OCI-LY1 (cell line): ENCODE data around the gene USH2A.
A peak's percentile ranks its signal among the peaks of the same experiment; 100 is the strongest.

ENCODE experiments used
- H2AFZ ChIP-seq: fragments of 200-600 bp; sonication (generic), shearing (Covaris generic); 2 replicates; pipeline ENCODE4 v1.6.0; 2014; ENCODE audit warnings: antibody characterized with exemption, mild to moderate bottlenecking, low read length
- H3F3A ChIP-seq: fragments of 200-600 bp; sonication (generic), shearing (Covaris generic); 2 replicates; pipeline ENCODE4 v1.6.0; 2014; ENCODE audit warnings: mild to moderate bottlenecking, antibody characterized with exemption, low read length, moderate library complexity; ENCODE audit not compliant: insufficient read depth
- H3K27ac ChIP-seq: fragments of 200-600 bp; sonication (generic); 2 replicates; pipeline ENCODE4 v1.5.1; 2014; ENCODE audit warnings: low read length, mixed run types, mild to moderate bottlenecking, low read depth; ENCODE audit not compliant: poor library complexity, severe bottlenecking
- H3K27me3 ChIP-seq: fragments of 200-600 bp; sonication (generic); 2 replicates; pipeline ENCODE4 v1.6.0; 2014; ENCODE audit warnings: antibody characterized with exemption, mild to moderate bottlenecking, low read length, moderate library complexity; ENCODE audit not compliant: insufficient read depth
- H3K36me3 ChIP-seq: fragments of 200-600 bp; sonication (generic); 2 replicates; pipeline ENCODE4 v1.6.1; 2014; ENCODE audit warnings: mild to moderate bottlenecking, antibody characterized with exemption, low read length, moderate library complexity, mixed read lengths; ENCODE audit not compliant: insufficient read depth
- H3K4me1 ChIP-seq: fragments of 200-600 bp; sonication (generic); 2 replicates; pipeline ENCODE4 v1.5.1; 2014; ENCODE audit warnings: mild to moderate bottlenecking, low read length, moderate library complexity; ENCODE audit not compliant: insufficient read depth, severe bottlenecking
- H3K4me2 ChIP-seq: fragments of 200-600 bp; sonication (generic), shearing (Covaris generic); 2 replicates; pipeline ENCODE4 v1.6.1; 2014; ENCODE audit warnings: low read length
- H3K4me3 ChIP-seq: fragments of 200-600 bp; sonication (generic); 2 replicates; pipeline ENCODE4 v1.5.1; 2014; ENCODE audit warnings: low read length, low read depth, mild to moderate bottlenecking, mixed read lengths; ENCODE audit not compliant: poor library complexity, severe bottlenecking
- H3K79me2 ChIP-seq: fragments of 200-600 bp; shearing (Covaris generic); 2 replicates; pipeline ENCODE4 v1.6.1; 2016; ENCODE audit warnings: mixed run types, low read length, mixed read lengths; ENCODE audit not compliant: insufficient read depth
- H3K9ac ChIP-seq: fragments of 200-600 bp; sonication (generic), shearing (Covaris generic); 2 replicates; pipeline ENCODE4 v1.6.1; 2014; ENCODE audit warnings: mild to moderate bottlenecking, low read length, mixed read lengths
- H3K9me2 ChIP-seq: fragments of 200-600 bp; sonication (generic), shearing (Covaris generic); 2 replicates; pipeline ENCODE4 v1.6.1; 2014; ENCODE audit warnings: low read depth, mild to moderate bottlenecking, low read length, mixed read lengths
- H3K9me3 ChIP-seq: fragments of 200-600 bp; shearing (Covaris generic); 2 replicates; pipeline ENCODE4 v1.6.1; 2014; ENCODE audit warnings: low read length, mixed read lengths
- H4K20me1 ChIP-seq: fragments of 200-600 bp; sonication (generic), shearing (Covaris generic); 2 replicates; pipeline ENCODE4 v1.6.0; 2016; ENCODE audit warnings: mild to moderate bottlenecking, low read length; ENCODE audit not compliant: insufficient read depth
- EZH2 ChIP-seq: fragments of 200-600 bp; sonication (generic), shearing (Covaris generic); IDR thresholded peaks from 2 replicates; pipeline ENCODE4 v1.8.0; 2017; ENCODE audit warnings: borderline replicate concordance, mixed run types, mild to moderate bottlenecking, antibody characterized with exemption, low read length, moderate library complexity, mixed read lengths
- TF ChIP-seq, protein P1 (sequence below): fragments of 200-600 bp; sonication (generic), shearing (Covaris generic); IDR thresholded peaks from 2 replicates; pipeline ENCODE4 v1.5.1; 2017; ENCODE audit warnings: mild to moderate bottlenecking, antibody characterized with exemption, low read length, moderate library complexity, mixed read lengths

The USH2A gene

GRCh38 chr1:216224233-216224632 is 199.0 kb downstream of the USH2A start:
- Histone ChIP-seq H3K36me3 (no peaks in the 10 kb centered on the region), H2AFZ (no peak overlapping the region), H3K4me3 (no peak overlapping the region), H3K79me2 (no peaks in the 10 kb centered on the region), H3F3A (no peaks in the 10 kb centered on the region), H3K9me2 (no peaks in the 10 kb centered on the region), H3K9me3 (no peaks in the 10 kb centered on the region), H3K4me2 (no peak overlapping the region), H3K27ac (no peak overlapping the region), H4K20me1 (no peaks in the 10 kb centered on the region), H3K27me3 (no peaks in the 10 kb centered on the region), H3K9ac (no peak overlapping the region), H3K4me1 (no peaks in the 10 kb centered on the region)
- no peak for TF ChIP-seq EZH2

- H4K20me1 ChIP-seq, result no peaks in the 10 kb centered on the region
- H3K9me3 ChIP-seq, result no peaks in the 10 kb centered on the region
- H3K9ac ChIP-seq, result no peak overlapping the region
- H3K4me3 ChIP-seq, result no peak overlapping the region
- no peak for TF ChIP-seq EZH2
- TF ChIP-seq, protein P1, sequence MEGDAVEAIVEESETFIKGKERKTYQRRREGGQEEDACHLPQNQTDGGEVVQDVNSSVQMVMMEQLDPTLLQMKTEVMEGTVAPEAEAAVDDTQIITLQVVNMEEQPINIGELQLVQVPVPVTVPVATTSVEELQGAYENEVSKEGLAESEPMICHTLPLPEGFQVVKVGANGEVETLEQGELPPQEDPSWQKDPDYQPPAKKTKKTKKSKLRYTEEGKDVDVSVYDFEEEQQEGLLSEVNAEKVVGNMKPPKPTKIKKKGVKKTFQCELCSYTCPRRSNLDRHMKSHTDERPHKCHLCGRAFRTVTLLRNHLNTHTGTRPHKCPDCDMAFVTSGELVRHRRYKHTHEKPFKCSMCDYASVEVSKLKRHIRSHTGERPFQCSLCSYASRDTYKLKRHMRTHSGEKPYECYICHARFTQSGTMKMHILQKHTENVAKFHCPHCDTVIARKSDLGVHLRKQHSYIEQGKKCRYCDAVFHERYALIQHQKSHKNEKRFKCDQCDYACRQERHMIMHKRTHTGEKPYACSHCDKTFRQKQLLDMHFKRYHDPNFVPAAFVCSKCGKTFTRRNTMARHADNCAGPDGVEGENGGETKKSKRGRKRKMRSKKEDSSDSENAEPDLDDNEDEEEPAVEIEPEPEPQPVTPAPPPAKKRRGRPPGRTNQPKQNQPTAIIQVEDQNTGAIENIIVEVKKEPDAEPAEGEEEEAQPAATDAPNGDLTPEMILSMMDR, result no peak
- H3K4me1 ChIP-seq, result no peaks in the 10 kb centered on the region
- no peaks in the 10 kb centered on the region for H3K36me3 ChIP-seq
- H3K27ac ChIP-seq, result no peak overlapping the region
- H2AFZ ChIP-seq, result no peak overlapping the region
- no peaks in the 10 kb centered on the region for H3K9me2 ChIP-seq
- no peak overlapping the region for H3K4me2 ChIP-seq
- H3K27me3 ChIP-seq, result no peaks in the 10 kb centered on the region
- no peaks in the 10 kb centered on the region for H3F3A ChIP-seq
- no peaks in the 10 kb centered on the region for H3K79me2 ChIP-seq
Observed at GRCh38 chr1:216223486-216223885, 199.8 kb downstream of the USH2A start.

- Histone ChIP-seq H3K27ac (no peak overlapping the region), H3K4me1 (no peaks in the 10 kb centered on the region), H3K79me2 (no peaks in the 10 kb centered on the region), H4K20me1 (no peaks in the 10 kb centered on the region), H3K9ac (no peak overlapping the region), H3K27me3 (no peaks in the 10 kb centered on the region), H3K36me3 (no peaks in the 10 kb centered on the region), H3K4me3 (no peak overlapping the region), H3K4me2 (no peak overlapping the region), H3K9me3 (no peaks in the 10 kb centered on the region), H2AFZ (no peak overlapping the region), H3F3A (no peaks in the 10 kb centered on the region), H3K9me2 (no peaks in the 10 kb centered on the region)
- no peak for TF ChIP-seq EZH2
Observed at GRCh38 chr1:216222288-216222687, 201.0 kb downstream of the USH2A start.

- no peak overlapping the region for H2AFZ ChIP-seq
- no peaks in the 10 kb centered on the region for H3K36me3 ChIP-seq
- no peak overlapping the region for H3K27ac ChIP-seq
- peak overlapping the region; percentile 56 for H3K4me3 ChIP-seq
- H3F3A ChIP-seq, result no peaks in the 10 kb centered on the region
- no peaks in the 10 kb centered on the region for H3K4me1 ChIP-seq
- TF ChIP-seq, protein P1, result peak; percentile 74
- no peak for TF ChIP-seq EZH2
- no peak overlapping the region for H3K9ac ChIP-seq
- H3K79me2 ChIP-seq, result no peaks in the 10 kb centered on the region
- no peaks in the 10 kb centered on the region for H3K27me3 ChIP-seq
- H3K9me2 ChIP-seq, result no peaks in the 10 kb centered on the region
- H3K9me3 ChIP-seq, result no peaks in the 10 kb centered on the region
- peak overlapping the region; percentile 64 for H3K4me2 ChIP-seq
- H4K20me1 ChIP-seq, result no peaks in the 10 kb centered on the region
Observed at GRCh38 chr1:216221260-216221700, 202.0 kb downstream of the USH2A start.
